IPS DF 19.7 (cell line): ENCODE data around the gene L3MBTL3.

ENCODE experiments used
- DNase-seq: peaks from one replicate; pipeline ENCODE4 v3.0.0-alpha.2; 2013; ENCODE audit warnings: low read depth, low spot score

L3MBTL3 gene

DNA sequence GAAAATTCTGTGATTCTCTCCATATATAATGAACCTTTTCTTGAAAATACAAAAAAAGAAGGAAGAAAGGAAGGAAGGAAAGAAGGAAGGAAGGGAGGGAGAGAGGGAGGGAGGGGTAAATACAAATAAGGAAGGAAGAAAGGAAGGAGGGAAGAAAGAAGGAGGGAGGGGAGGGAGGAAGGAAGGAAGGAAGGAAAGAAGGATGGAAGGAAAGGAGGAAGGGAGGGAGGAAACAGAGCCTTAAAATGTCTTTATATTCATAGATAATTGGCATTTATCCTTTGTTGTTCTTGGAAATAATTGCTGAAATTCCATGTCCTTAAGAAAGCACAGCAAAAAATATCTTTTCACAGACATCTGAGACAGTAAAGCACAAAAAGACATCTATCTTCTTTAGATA is 164.1 kb downstream of the L3MBTL3 start:
- DNase-seq: no peak

DNA sequence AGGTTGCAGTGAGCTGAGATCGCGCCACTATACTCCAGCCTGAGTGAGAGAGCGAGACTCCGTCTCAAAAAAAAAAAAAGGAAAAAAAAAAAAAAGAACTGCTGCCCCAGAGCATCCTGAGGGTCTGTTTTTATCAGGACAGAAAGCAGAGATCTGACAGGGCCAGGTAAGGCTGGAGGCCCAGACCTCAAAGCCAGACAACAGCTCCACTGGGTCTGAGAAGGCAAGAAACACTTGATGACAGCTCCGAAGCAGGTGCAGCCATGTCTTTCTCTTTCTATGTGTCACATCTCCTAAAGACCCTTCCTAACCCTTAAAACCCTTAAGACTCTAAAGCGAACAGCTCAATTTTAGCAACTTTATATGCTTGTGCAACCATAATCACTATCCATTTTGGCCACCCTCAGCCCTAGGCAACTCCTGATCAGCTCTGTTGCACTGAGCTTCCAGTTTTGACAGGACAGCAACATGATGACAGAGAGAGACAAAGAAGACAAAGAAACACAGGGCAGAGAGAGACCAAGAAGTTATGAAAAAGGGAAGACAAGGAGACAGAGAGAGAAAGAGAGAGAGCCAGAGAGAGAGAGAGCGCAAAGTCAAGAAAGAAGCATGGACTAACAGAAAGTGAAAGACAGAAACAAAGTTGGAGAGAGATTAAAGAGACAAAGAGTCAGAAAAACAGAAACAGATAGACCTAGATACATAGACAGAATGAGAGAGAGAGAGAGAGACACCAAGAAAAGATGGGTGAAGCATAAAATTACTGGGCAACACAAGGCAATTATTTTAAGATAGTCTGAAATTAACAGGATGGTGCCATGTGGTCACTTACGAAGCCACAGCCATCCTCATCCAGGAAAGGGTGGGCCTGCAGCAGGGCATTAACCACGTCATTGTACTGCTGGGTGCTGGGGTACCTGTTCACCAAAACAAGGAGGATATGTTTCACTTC is 165.2 kb downstream of the L3MBTL3 start:
- no peak for DNase-seq

DNA sequence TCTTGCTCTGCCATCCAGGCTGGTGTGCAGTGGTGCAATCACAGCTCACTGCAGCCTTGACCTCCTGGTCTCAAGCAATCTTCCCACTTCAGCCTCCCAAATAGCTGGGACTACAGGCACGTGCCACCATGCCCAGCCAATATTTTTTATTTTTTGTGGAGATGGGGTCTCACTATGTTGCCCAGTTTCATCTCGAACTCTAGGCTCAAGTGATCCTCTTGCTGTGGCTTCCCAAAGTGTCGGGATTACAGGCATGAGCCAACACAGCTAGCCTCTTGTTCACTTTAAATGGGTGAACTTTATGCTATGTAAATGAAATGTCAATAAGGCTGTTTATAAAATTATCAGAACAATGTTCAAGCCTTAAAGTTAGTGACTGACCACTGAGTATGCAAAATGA is 167.3 kb downstream of the L3MBTL3 start:
- DNase-seq: no peak

DNA sequence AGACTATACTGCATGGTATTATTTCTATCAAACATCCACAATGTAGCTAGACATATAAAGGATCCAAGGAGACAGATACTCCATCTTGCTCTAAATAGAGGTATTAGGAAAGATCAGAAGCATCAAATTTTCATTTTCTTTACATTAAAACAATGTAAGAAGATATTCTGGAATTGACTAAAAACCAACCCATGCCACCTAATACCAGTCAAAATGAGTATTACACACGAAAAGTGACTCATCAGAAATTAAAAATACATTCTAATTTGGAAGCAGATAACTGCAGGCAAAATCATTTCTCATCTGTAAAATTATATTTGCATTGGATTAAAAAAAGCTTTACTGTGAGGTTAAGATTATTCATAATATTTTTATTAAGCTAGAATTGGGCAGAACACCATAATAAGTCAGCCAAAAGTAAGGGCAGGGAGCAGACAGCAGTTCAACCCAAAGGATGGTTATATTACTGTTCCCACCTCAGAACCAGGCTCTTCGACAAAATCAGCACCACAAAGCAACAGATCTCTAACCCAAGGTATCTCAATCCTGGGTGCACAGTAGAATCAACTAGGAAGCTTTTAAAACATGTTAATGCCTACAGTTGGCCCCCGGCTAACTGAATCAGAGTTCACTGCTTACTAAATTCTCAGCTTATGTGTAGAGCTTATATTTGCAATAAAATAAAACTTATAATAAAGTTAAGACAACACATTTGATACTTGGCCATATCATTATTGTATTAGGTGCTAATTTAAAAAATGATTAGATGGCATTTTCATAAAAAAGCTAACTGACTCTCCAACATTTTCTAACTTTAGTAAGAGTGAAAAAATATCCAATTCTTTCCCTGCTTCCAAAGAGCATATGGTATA is 169.2 kb downstream of the L3MBTL3 start:
- no peak for DNase-seq

DNA sequence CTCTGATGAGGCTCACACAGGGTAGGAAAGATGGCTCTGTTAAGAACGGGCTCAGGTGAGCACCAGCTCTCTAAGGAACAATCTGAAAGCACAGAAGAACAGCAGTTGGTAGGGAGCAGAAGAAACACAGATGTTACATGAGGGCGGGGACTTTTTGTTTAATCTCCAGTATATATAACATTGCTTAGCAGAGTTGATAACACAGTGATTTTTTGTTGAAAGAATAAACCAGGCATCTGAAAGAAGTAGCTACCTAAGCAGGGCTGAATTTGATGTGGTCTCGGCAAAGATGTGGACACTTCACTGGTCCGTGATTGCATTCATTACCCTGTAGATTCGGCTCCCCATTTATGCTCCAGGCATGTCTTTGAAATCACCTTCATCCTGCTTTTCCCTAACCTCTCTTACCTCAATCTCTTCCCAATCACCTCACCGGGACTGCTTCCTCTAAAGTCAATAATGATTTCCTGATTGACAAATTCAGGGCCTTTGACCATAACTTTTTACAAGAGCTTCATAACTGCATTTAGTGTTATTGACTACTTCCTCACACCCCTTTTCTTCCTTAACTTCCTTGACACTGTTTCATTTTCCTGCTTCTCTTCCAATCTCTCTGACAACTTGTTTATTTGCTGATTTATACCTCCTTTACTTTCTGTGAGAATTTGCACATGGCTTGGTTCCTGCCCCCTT is 170.0 kb downstream of the L3MBTL3 start:
- no peak for DNase-seq

DNA sequence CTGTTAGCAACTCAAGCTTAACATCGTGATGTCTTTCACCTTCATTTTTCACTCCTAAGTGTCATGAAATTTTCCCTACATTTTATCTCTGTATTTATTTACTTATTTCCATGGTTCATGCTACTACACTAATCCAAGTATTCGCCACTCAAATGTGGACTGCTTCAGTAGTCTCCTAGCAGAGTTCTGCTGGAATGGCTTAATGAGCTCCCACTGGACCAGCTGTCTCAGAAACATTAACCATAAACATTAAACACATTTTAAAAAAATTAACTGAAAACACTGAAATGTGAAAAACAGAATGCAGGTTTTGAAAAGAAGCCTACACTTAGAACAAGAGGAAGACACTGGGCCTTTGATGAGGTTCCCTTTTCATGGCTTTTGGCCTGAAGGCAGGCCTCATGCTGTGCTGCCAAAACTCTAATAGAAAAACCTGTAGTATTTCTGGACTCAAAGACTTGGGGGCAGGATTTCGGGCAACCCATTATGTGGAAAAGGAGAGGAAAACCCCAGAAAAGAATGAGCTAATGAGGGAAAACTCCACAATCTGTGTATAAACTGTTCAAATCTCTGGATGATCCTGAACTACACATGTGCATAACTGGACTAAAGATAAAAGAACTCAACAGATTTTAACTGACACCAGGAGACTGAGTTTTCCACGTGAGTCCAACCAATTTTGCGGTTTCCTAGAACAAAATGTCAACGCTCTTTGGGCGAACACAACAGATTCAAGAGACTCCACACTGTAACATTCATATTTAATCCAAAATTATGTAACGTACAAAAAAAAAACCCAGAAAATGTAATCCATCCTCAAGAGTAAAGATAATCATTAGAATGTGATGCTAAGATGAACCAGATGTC is 171.4 kb downstream of the L3MBTL3 start:
- no peak for DNase-seq
